B cell (primary cell): ENCODE data around the gene ZNF639. TPM values are rescaled to one million over a fixed set of nuclear protein-coding genes. Genes with fewer than 3 reads are reported as not detected.

Source experiments
- ATAC-seq: fragments of 200-7000 bp; cut with Tn5 transposase; one replicate; pipeline ENCODE4 v1.10.0; 2021; ENCODE audit warnings: low read depth, mild to moderate bottlenecking, moderate number of reproducible peaks, moderate library complexity
- CTCF ChIA-PET: fragments of 350-600 bp; sonication (Branson Sonifier 250); formaldehyde crosslinking; loops from one replicate; lab custom pipeline; 2021; ENCODE audit warnings: antibody characterized with exemption, inconsistent platforms; lab: Charles Lee
- POLR2A ChIA-PET: fragments of 350-600 bp; sonication (Branson Sonifier 250); formaldehyde crosslinking; loops from one replicate; lab custom pipeline; 2021; ENCODE audit warnings: antibody characterized with exemption; lab: Charles Lee
- DNase-seq: peaks from one replicate; pipeline ENCODE4 v3.0.0; 2013
- H2AFZ ChIP-seq: 2 replicates; pipeline ENCODE4 v1.6.1; 2012; ENCODE audit warnings: mild to moderate bottlenecking, low read depth, low read length; ENCODE audit not compliant: insufficient read depth, poor library complexity, severe bottlenecking
- H3K27ac ChIP-seq, 2 donors: 1 replicate in 1 of 2; 2 replicates in 1 of 2; pipeline ENCODE4 v1.5.1; 2012 to 2013; ENCODE audit warnings: low read length in 2 of 2, mild to moderate bottlenecking in 2 of 2, moderate library complexity in 1 of 2
- H3K27me3 ChIP-seq, 4 experiments: fragments of 200-600 bp in 1 of 4; sonication (generic) in 1 of 4; replicated peaks in 1 of 4; 1 replicate in 2 of 4; 2 replicates in 2 of 4; pipeline versions ENCODE4 v1.6.1 to v1.7.0; 2013 to 2016; ENCODE audit warnings: low read length in 3 of 4, mild to moderate bottlenecking in 2 of 4, mixed read lengths in 1 of 4, moderate library complexity in 1 of 4; ENCODE audit not compliant: insufficient read depth in 4 of 4, control insufficient read depth in 3 of 4; ENCODE audit errors: control extremely low read depth in 1 of 4
- H3K36me3 ChIP-seq, 2 experiments: replicated peaks in 1 of 2; 1 replicate in 1 of 2; 2 replicates in 1 of 2; pipeline versions ENCODE4 v1.6.1 to v1.7.1; 2013; ENCODE audit warnings: low read length in 1 of 2; ENCODE audit not compliant: insufficient read depth in 2 of 2, control insufficient read depth in 1 of 2; ENCODE audit errors: control extremely low read depth in 1 of 2, extremely low read depth in 1 of 2
- H3K4me1 ChIP-seq, 2 donors: fragments of 200-600 bp in 1 of 2; sonication (generic) in 1 of 2; 1 replicate in 1 of 2; 2 replicates in 1 of 2; pipeline versions ENCODE4 v1.5.1 to v1.6.1; 2013 to 2017; ENCODE audit warnings: low read length in 2 of 2; ENCODE audit not compliant: control insufficient read depth in 2 of 2, insufficient read depth in 2 of 2
- H3K4me2 ChIP-seq: replicated peaks from 2 replicates; pipeline ENCODE3; 2012; ENCODE audit warnings: mild to moderate bottlenecking, low read depth, low read length; ENCODE audit not compliant: poor library complexity, severe bottlenecking
- H3K4me3 ChIP-seq, 5 experiments: fragments of 200-600 bp in 1 of 5; sonication (generic) in 1 of 5; 1 replicate in 3 of 5; 2 replicates in 2 of 5; pipeline versions ENCODE4 v1.5.1 to v1.7.0; 2011 to 2016; ENCODE audit warnings: low read length in 4 of 5, mild to moderate bottlenecking in 4 of 5, low read depth in 2 of 5, control low read depth in 1 of 5, moderate library complexity in 1 of 5; ENCODE audit not compliant: insufficient read depth in 1 of 5; ENCODE audit errors: control extremely low read depth in 1 of 5, extremely low read depth in 1 of 5
- H3K79me2 ChIP-seq: fragments of 200-600 bp; sonication (generic); one replicate; pipeline ENCODE4 v1.6.0; 2016; ENCODE audit warnings: low read length; ENCODE audit not compliant: control insufficient read depth, insufficient read depth
- H3K9ac ChIP-seq: fragments of 200-600 bp; sonication (generic); 2 replicates; pipeline ENCODE4 v1.6.1; 2017; ENCODE audit warnings: mild to moderate bottlenecking, low read length, moderate library complexity
- H3K9me3 ChIP-seq, 3 donors: one replicate each; pipeline versions ENCODE4 v1.6.1 to v1.7.1; 2013; ENCODE audit warnings: low read length in 2 of 3; ENCODE audit not compliant: control insufficient read depth in 2 of 3, insufficient read depth in 1 of 3; ENCODE audit errors: control extremely low read depth in 1 of 3
- H4K20me1 ChIP-seq: 2 replicates; pipeline ENCODE4 v1.6.0; 2012; ENCODE audit warnings: mild to moderate bottlenecking, low read length; ENCODE audit not compliant: insufficient read depth, control insufficient read depth, poor library complexity, severe bottlenecking
- H3K27ac Mint-ChIP-seq: one replicate; pipeline ENCODE4 v1.8.0; 2021; ENCODE audit warnings: mixed read lengths
- H3K27me3 Mint-ChIP-seq: one replicate; pipeline ENCODE4 v1.8.0; 2021; ENCODE audit warnings: mixed read lengths
- H3K4me1 Mint-ChIP-seq: one replicate; pipeline ENCODE4 v1.8.0; 2021; ENCODE audit warnings: mixed read lengths
- H3K4me3 Mint-ChIP-seq: one replicate; pipeline ENCODE4 v1.8.0; 2021; ENCODE audit warnings: mixed read lengths
- H3K9me3 Mint-ChIP-seq: one replicate; pipeline ENCODE4 v1.8.0; 2022; ENCODE audit warnings: mixed read lengths; ENCODE audit not compliant: insufficient read depth
- CTCF ChIP-seq: fragments of 200-600 bp; IDR thresholded peaks from one replicate; pipeline ENCODE4 v1.8.0; 2022; ENCODE audit warnings: antibody characterized with exemption, mild to moderate bottlenecking
- EZH2 ChIP-seq: IDR thresholded peaks from 2 replicates; pipeline ENCODE4 v1.6.1; 2012; ENCODE audit warnings: borderline replicate concordance, low read depth, mild to moderate bottlenecking, moderate library complexity, low read length; ENCODE audit not compliant: insufficient read depth, poor library complexity, severe bottlenecking
- WGBS: methylation state at CpG from one replicate; pipeline ENCODE4 v1.1.5; 2013; ENCODE audit warnings: missing lambda C conversion rate; ENCODE audit not compliant: insufficient coverage; 5-methylcytosine and 5-hydroxymethylcytosine counted together
- intact Hi-C: fragments of 100-400 bp; cut with micrococcal nuclease; formaldehyde crosslinking; loops from one replicate; pipeline ENCODE4 v1.10.0; 2022
- polyA plus RNA-seq: library from polyadenylated mRNA; depleted of rRNA; stranded (reverse); fragments of >200 nt; gene quantifications from 2 replicates; pipeline ENCODE4 v1.2.3, GENCODE V29; 2012
- total RNA-seq, 2 donors: library from RNA; stranded (reverse); fragments of 120-200 nt in 1 of 2; gene quantifications; 1 replicate in 1 of 2; 2 replicates in 1 of 2; pipeline versions ENCODE4 v1.2.3 to v1.2.4, GENCODE V29; 2013 to 2022

ZNF639 gene
- total and polyA plus RNA-seq, 2 donors (not counting 1 experiment from before 2014, with no cell fraction given) = 22.4 to 39.8 TPM

- peaks cover 20% of the 10 kb centered on the region for H3K79me2 ChIP-seq
- no peaks in the 10 kb centered on the region for H3K27me3 Mint-ChIP-seq
These were observed 7.6 kb downstream of the ZNF639 start for GRCh38 chr3:179330438-179330837.

GRCh38 chr3:179332240-179332639 is 9.4 kb downstream of the ZNF639 start:
- no peak overlapping the region for H2AFZ ChIP-seq
- H3K79me2 ChIP-seq = peaks cover 7% of the 10 kb centered on the region
- no peaks in the 10 kb centered on the region for H3K9me3 ChIP-seq
- ATAC-seq (no peak), DNase-seq (no peak)
- Mint-ChIP-seq H3K27ac (no peak overlapping the region), H3K4me1 (no peaks in the 10 kb centered on the region), H3K27me3 (no peaks in the 10 kb centered on the region), H3K9me3 (no peaks in the 10 kb centered on the region), H3K4me3 (no peak overlapping the region)
- peaks cover 6 to 61% of the 10 kb centered on the region in 2 experiments for H3K36me3 ChIP-seq
- no peaks in the 10 kb centered on the region for H4K20me1 ChIP-seq
- H3K27me3 ChIP-seq = no peaks in the 10 kb centered on the region
- no peak overlapping the region for H3K9ac ChIP-seq
- no peak overlapping the region for H3K27ac ChIP-seq
- ChIA-PET CTCF (no interaction called here), POLR2A (no interaction called here)
- TF ChIP-seq CTCF (no peak), EZH2 (no peak)
- intact Hi-C loops = no loop called here
- no peaks in the 10 kb centered on the region for H3K4me1 ChIP-seq
- no peak overlapping the region for H3K4me2 ChIP-seq
- no peak overlapping the region for H3K4me3 ChIP-seq
- no CpG with 5 or more reads among the region's 4 CpGs for WGBS

More at GRCh38 chr3:179330438-179330837, 7.6 kb downstream of the ZNF639 start:
- Histone ChIP-seq H3K4me2 (no peak overlapping the region), H3K36me3 (peaks cover 6 to 56% of the 10 kb centered on the region in 2 experiments), H3K4me1 (no peaks in the 10 kb centered on the region), H3K27me3 (no peaks in the 10 kb centered on the region), H2AFZ (no peak overlapping the region), H3K9me3 (no peaks in the 10 kb centered on the region), H3K9ac (no peak overlapping the region), H4K20me1 (no peaks in the 10 kb centered on the region), H3K27ac (no peak overlapping the region), H3K4me3 (no peak overlapping the region)
- Mint-ChIP-seq H3K4me1 (peaks cover under 1% of the 10 kb centered on the region), H3K4me3 (no peak overlapping the region), H3K27ac (no peak overlapping the region), H3K9me3 (no peaks in the 10 kb centered on the region)
- ChIA-PET POLR2A (no interaction called here), CTCF (no interaction called here)
- no CpG with 5 or more reads among the region's 1 CpG for WGBS
- DNase-seq (no peak), ATAC-seq (no peak)
- TF ChIP-seq CTCF = no peak
- no peak for TF ChIP-seq EZH2
- intact Hi-C loops = no loop called here
